Skin epidermis (tissue), 12 donors: Measurements from ENCODE around the gene TTLL5.

ENCODE experiments used
- H3K27ac ChIP-seq, 21 experiments: fragments of 200-600 bp; sonication (generic) in 11 of 21; one replicate each; pipeline ENCODE4 v1.5.0; 2020; ENCODE audit warnings: mild to moderate bottlenecking in 3 of 21, inconsistent platforms in 2 of 21, moderate library complexity in 2 of 21
- H3K4me3 ChIP-seq, 7 experiments: fragments of 200-600 bp; sonication (generic) in 2 of 7; one replicate each; pipeline ENCODE4 v1.5.0; 2020; ENCODE audit warnings: inconsistent platforms in 2 of 7, mild to moderate bottlenecking in 2 of 7, moderate library complexity in 1 of 7

Gene TTLL5

GRCh38 chr14:75771595-75771994, 110.5 kb downstream of the TTLL5 start:
- Histone ChIP-seq H3K4me3 (no peak overlapping the region), H3K27ac (no peak overlapping the region)

GRCh38 chr14:75773046-75773445, 112.0 kb downstream of the TTLL5 start:
- H3K27ac ChIP-seq, result no peak overlapping the region
- H3K4me3 ChIP-seq, result no peak overlapping the region

- no peak overlapping the region for H3K27ac ChIP-seq
- no peak overlapping the region for H3K4me3 ChIP-seq
Measured at GRCh38 chr14:75781096-75781495, 120.0 kb downstream of the TTLL5 start.

GRCh38 chr14:75783184-75783583, 122.1 kb downstream of the TTLL5 start:
- no peak overlapping the region for H3K27ac ChIP-seq
- no peak overlapping the region for H3K4me3 ChIP-seq

GRCh38 chr14:75783602-75784313, 122.7 kb downstream of the TTLL5 start:
- Histone ChIP-seq H3K4me3 (no peak overlapping the region), H3K27ac (no peak overlapping the region)

GRCh38 chr14:75784314-75784686, 123.3 kb downstream of the TTLL5 start:
- Histone ChIP-seq H3K27ac (no peak overlapping the region), H3K4me3 (no peak overlapping the region)

- H3K27ac ChIP-seq, result no peak overlapping the region
Measured at GRCh38 chr14:75793806-75794205, 132.8 kb downstream of the TTLL5 start.

GRCh38 chr14:75794615-75795038, 133.6 kb downstream of the TTLL5 start:
- no peak overlapping the region for H3K4me3 ChIP-seq
- H3K27ac ChIP-seq, result no peak overlapping the region

More at GRCh38 chr14:75793806-75794205, 132.8 kb downstream of the TTLL5 start:
- no peak overlapping the region for H3K4me3 ChIP-seq

GRCh38 chr14:75800792-75801191, 139.7 kb downstream of the TTLL5 start:
- H3K27ac ChIP-seq, result no peak overlapping the region

GRCh38 chr14:75802486-75802885, 141.4 kb downstream of the TTLL5 start:
- H3K27ac ChIP-seq, result no peak overlapping the region
- no peak overlapping the region for H3K4me3 ChIP-seq

More at GRCh38 chr14:75800792-75801191, 139.7 kb downstream of the TTLL5 start:
- H3K4me3 ChIP-seq, result no peak overlapping the region

GRCh38 chr14:75803765-75804164, 142.7 kb downstream of the TTLL5 start:
- H3K4me3 ChIP-seq, result no peak overlapping the region

GRCh38 chr14:75804570-75805275, 143.7 kb downstream of the TTLL5 start:
- Histone ChIP-seq H3K4me3 (no peak overlapping the region), H3K27ac (no peak overlapping the region)

More at GRCh38 chr14:75803765-75804164, 142.7 kb downstream of the TTLL5 start:
- H3K27ac ChIP-seq, result no peak overlapping the region

GRCh38 chr14:75805646-75806045, 144.6 kb downstream of the TTLL5 start:
- no peak overlapping the region for H3K27ac ChIP-seq
- H3K4me3 ChIP-seq, result no peak overlapping the region

- Histone ChIP-seq H3K4me3 (no peak overlapping the region), H3K27ac (no peak overlapping the region)
Measured at GRCh38 chr14:75806352-75806832, 145.3 kb downstream of the TTLL5 start.

GRCh38 chr14:75807667-75808360, 146.8 kb downstream of the TTLL5 start:
- H3K27ac ChIP-seq, result no peak overlapping the region
- H3K4me3 ChIP-seq, result no peak overlapping the region

GRCh38 chr14:75811136-75811829, 150.2 kb downstream of the TTLL5 start:
- H3K27ac ChIP-seq, result peak overlapping the region in 1 of 21 experiments; percentile 12

GRCh38 chr14:75811872-75812499, 150.9 kb downstream of the TTLL5 start:
- no peak overlapping the region for H3K4me3 ChIP-seq
- H3K27ac ChIP-seq, result peak overlapping the region in 2 of 21 experiments; percentile 12 to 23

More at GRCh38 chr14:75811136-75811829, 150.2 kb downstream of the TTLL5 start:
- no peak overlapping the region for H3K4me3 ChIP-seq

GRCh38 chr14:75812622-75813021, 151.6 kb downstream of the TTLL5 start:
- Histone ChIP-seq H3K27ac (peak overlapping the region in 3 of 21 experiments; percentile 2 to 35 (median 23)), H3K4me3 (no peak overlapping the region)

- H3K27ac ChIP-seq, result peak overlapping the region in 4 of 21 experiments; percentile 70 to 90 (median 78)
- no peak overlapping the region for H3K4me3 ChIP-seq
Measured at GRCh38 chr14:75820761-75821160, 159.7 kb downstream of the TTLL5 start.
